Measurements from ENCODE around the gene KHSRP. TPM values are rescaled to one million over a fixed set of nuclear protein-coding genes. Genes with fewer than 3 reads are reported as not detected.

Gene KHSRP
- total and polyA plus RNA-seq, 2 of the 13 experiments (the other 11 are each of a cell fraction or from before 2014, with no cell fraction given) = 72.1 to 129 TPM

- TF ChIP-seq PBX3 (CRISPR knock-in tag; IDR thresholded peaks at IDR 0.05; ENCODE audit: borderline replicate concordance) = no peak
- TF ChIP-seq MAFK (conservative IDR thresholded peaks at IDR 0.05 in 1 of 2, IDR thresholded peaks at IDR 0.05 in 1 of 2; ENCODE audit: low read length in 2 of 2) = no peak
- TF ChIP-seq CHD4 (IDR thresholded peaks at IDR 0.05; ENCODE audit: borderline replicate concordance, low read length) = no peak
- TF ChIP-seq E2F5 (CRISPR knock-in tag; conservative IDR thresholded peaks at IDR 0.05) = no peak
- no peak for TF ChIP-seq ZSCAN20 (CRISPR knock-in tag; IDR thresholded peaks at IDR 0.05; ENCODE audit: borderline replicate concordance)
- TF ChIP-seq ZBTB40 (IDR thresholded peaks at IDR 0.05) = no peak
- TF ChIP-seq ZBTB40 (CRISPR knock-in tag; IDR thresholded peaks at IDR 0.05) = no peak
- peak; percentile 27; the same call in 1 of the 2 replicates for TF ChIP-seq AKAP8 (CRISPR knock-in tag; IDR thresholded peaks at IDR 0.05)
- TF ChIP-seq KDM1A (CRISPR knock-in tag; IDR thresholded peaks at IDR 0.05) = no peak
- no peak for TF ChIP-seq NFE2L1 (CRISPR knock-in tag; IDR thresholded peaks at IDR 0.05; ENCODE audit: borderline replicate concordance)
- peak; percentile 51; the same call in 1 of the 2 replicates for TF ChIP-seq ZBTB38 (CRISPR knock-in tag; IDR thresholded peaks at IDR 0.05)
- TF ChIP-seq JUND (CRISPR knock-in tag; IDR thresholded peaks at IDR 0.05) = no peak
- TF ChIP-seq ZBTB14 (CRISPR knock-in tag; IDR thresholded peaks at IDR 0.05) = no peak
- TF ChIP-seq U2AF2 (IDR thresholded peaks at IDR 0.05; ENCODE audit: low read depth, low read length) = no peak
- no peak for TF ChIP-seq ZNF605 (CRISPR knock-in tag; IDR thresholded peaks at IDR 0.05)
- TF ChIP-seq LBX2 (CRISPR knock-in tag; IDR thresholded peaks at IDR 0.05; ENCODE audit: borderline replicate concordance) = no peak
- no peak for TF ChIP-seq MAFG (CRISPR knock-in tag; IDR thresholded peaks at IDR 0.05)
- TF ChIP-seq SATB2 (CRISPR knock-in tag; IDR thresholded peaks at IDR 0.05) = no peak
These were observed 12.0 kb downstream of the KHSRP start (continued) for GRCh38 chr19:6412447-6413091.
